Tibial nerve (tissue), 4 donors: Measurements from ENCODE around the gene IMPG2. TPM values are rescaled to one million over a fixed set of nuclear protein-coding genes. Genes with fewer than 3 reads are reported as not detected.

Experiments used
- DNase-seq, 2 donors: peaks; one replicate each; pipeline ENCODE4 v3.0.0-alpha.2; 2019; ENCODE audit warnings: low spot score in 2 of 2
- H3K27ac ChIP-seq, 4 donors: fragments of 200-600 bp; sonication (generic) in 3 of 4; one replicate each; pipeline ENCODE4 v1.5.1; 2017 to 2019; ENCODE audit warnings: mild to moderate bottlenecking in 1 of 4
- H3K27me3 ChIP-seq, 2 donors: fragments of 200-600 bp; sonication (generic) in 1 of 2; one replicate each; pipeline versions ENCODE4 v1.5.1 to v1.6.0; 2017 to 2019
- H3K36me3 ChIP-seq, 3 donors: fragments of 200-600 bp; sonication (generic); one replicate each; pipeline ENCODE4 v1.5.1; 2018 to 2019
- H3K4me1 ChIP-seq, 4 donors: fragments of 200-600 bp; sonication (generic) in 3 of 4; one replicate each; pipeline ENCODE4 v1.5.1; 2017 to 2019
- H3K4me3 ChIP-seq, 4 donors: fragments of 200-600 bp; sonication (generic) in 3 of 4; one replicate each; pipeline ENCODE4 v1.5.1; 2017 to 2019; ENCODE audit warnings: mild to moderate bottlenecking in 1 of 4, moderate library complexity in 1 of 4
- H3K9me3 ChIP-seq, 4 donors: fragments of 200-600 bp; sonication (generic) in 3 of 4; one replicate each; pipeline ENCODE4 v1.5.1; 2017 to 2019
- EP300 ChIP-seq, 2 donors: sonication (generic); formaldehyde crosslinking; IDR thresholded peaks; one replicate each; pipeline ENCODE4 v1.6.1; 2017; ENCODE audit warnings: antibody characterized with exemption in 2 of 2, mild to moderate bottlenecking in 1 of 2
- POLR2A ChIP-seq, 2 donors: fragments of 450-650 bp; IDR thresholded peaks; one replicate each; pipeline ENCODE4 v1.6.1; 2017; ENCODE audit warnings: antibody characterized with exemption in 2 of 2, mild to moderate bottlenecking in 2 of 2, moderate library complexity in 2 of 2
- WGBS, 2 donors: methylation state at CpG; one replicate each; pipeline ENCODE4 v1.1.5; 2018; 5-methylcytosine and 5-hydroxymethylcytosine counted together
- total RNA-seq, 4 donors: library from RNA; depleted of rRNA; stranded (reverse); fragments of >200 nt; gene quantifications; one replicate each; pipeline ENCODE4 v1.1.0, GENCODE V29; 2016
- TF ChIP-seq, protein P1 (sequence below), 5 experiments: fragments of 200-600 bp in 3 of 5; fragments of 450-650 bp in 2 of 5; sonication (generic) in 3 of 5; IDR thresholded peaks; one replicate each; pipeline ENCODE4 v1.5.1; 2016 to 2019; ENCODE audit warnings: antibody characterized with exemption in 5 of 5, mild to moderate bottlenecking in 3 of 5, moderate library complexity in 2 of 5

Gene IMPG2
- total RNA-seq, 4 donors from 2014 or later: under 0.01 to 0.22 (median 0.20) TPM

DNA sequence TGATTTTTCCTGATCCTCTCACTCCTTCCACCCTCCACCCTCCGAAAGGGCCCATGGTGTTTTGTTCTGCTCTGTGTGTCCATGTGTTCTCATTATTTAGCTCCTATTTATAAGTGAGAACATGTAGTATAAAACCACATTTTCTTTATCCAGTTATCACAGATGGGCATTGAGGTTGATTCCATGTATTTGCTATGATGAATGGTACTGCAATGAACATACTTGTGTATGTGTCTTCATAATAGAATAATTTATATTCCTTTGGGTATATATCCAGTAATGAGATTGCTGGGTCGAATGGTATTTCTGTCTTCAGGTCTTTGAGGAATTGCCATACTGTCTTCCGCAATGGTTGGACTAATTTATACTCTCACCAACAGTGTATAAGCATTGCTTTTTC lies 126.0 kb downstream of the IMPG2 start:
- H3K9me3 ChIP-seq: no peaks in the 10 kb centered on the region
- no peaks in the 10 kb centered on the region for H3K36me3 ChIP-seq
- H3K27me3 ChIP-seq: no peaks in the 10 kb centered on the region
- DNase-seq: no peak
- TF ChIP-seq, protein P1, sequence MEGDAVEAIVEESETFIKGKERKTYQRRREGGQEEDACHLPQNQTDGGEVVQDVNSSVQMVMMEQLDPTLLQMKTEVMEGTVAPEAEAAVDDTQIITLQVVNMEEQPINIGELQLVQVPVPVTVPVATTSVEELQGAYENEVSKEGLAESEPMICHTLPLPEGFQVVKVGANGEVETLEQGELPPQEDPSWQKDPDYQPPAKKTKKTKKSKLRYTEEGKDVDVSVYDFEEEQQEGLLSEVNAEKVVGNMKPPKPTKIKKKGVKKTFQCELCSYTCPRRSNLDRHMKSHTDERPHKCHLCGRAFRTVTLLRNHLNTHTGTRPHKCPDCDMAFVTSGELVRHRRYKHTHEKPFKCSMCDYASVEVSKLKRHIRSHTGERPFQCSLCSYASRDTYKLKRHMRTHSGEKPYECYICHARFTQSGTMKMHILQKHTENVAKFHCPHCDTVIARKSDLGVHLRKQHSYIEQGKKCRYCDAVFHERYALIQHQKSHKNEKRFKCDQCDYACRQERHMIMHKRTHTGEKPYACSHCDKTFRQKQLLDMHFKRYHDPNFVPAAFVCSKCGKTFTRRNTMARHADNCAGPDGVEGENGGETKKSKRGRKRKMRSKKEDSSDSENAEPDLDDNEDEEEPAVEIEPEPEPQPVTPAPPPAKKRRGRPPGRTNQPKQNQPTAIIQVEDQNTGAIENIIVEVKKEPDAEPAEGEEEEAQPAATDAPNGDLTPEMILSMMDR (IDR thresholded peaks at IDR 0.05): no peak
- TF ChIP-seq EP300 (IDR thresholded peaks at IDR 0.05) (no peak), POLR2A (IDR thresholded peaks at IDR 0.05) (no peak)
- H3K27ac ChIP-seq: no peak overlapping the region
- no peak overlapping the region for H3K4me3 ChIP-seq
- WGBS, 2 donors: 60 to 96% methylated on average over 3 of the region's 3 CpGs
- no peaks in the 10 kb centered on the region for H3K4me1 ChIP-seq

DNA sequence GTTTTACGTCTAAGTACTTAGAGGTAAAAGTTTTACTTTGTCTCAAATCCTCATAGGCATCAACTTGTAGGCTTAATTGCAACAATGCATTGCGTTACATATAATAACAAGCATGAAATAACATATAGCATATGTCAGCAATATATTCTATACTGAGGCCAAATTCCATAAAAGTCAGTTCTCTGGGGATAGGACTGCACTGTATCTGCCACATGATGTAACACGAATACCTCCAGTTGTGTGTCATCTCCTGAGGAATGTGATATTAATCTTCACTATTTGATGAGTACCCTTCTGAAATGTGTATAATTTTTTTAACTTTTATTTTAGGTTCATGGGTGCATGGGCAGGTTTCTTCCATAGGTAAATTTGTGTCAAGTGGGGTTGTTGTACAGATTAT lies 126.4 kb downstream of the IMPG2 start:
- H3K4me3 ChIP-seq: no peak overlapping the region
- TF ChIP-seq, protein P1 (IDR thresholded peaks at IDR 0.05): no peak
- TF ChIP-seq POLR2A (IDR thresholded peaks at IDR 0.05) (no peak), EP300 (IDR thresholded peaks at IDR 0.05) (no peak)
- no peaks in the 10 kb centered on the region for H3K9me3 ChIP-seq
- H3K27me3 ChIP-seq: no peaks in the 10 kb centered on the region
- no peaks in the 10 kb centered on the region for H3K36me3 ChIP-seq
- DNase-seq: no peak
- H3K4me1 ChIP-seq: no peaks in the 10 kb centered on the region
- no peak overlapping the region for H3K27ac ChIP-seq
- WGBS, 2 donors: 86% methylated on average over 3 of the region's 3 CpGs

DNA sequence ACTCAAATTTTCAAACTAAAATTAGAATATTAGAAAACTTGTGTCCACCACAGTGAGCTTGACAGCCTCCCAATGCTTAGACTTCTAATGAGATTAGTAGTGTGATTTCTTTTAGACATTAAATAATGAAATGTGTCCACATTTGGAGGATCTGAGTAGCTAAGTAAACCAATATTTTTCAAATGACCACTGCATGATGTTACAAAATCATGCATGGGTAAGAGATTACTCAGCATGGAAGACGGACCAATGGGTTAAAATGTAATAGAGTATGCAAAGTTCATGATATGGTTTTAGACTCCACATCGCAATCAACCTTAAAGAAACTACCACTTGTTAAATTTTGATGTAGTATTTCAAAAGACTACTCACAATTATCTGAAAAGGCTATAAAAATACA lies 130.6 kb downstream of the IMPG2 start:
- H3K27me3 ChIP-seq: no peaks in the 10 kb centered on the region
- TF ChIP-seq, protein P1 (IDR thresholded peaks at IDR 0.05): no peak
- TF ChIP-seq POLR2A (IDR thresholded peaks at IDR 0.05): no peak
- no peak for TF ChIP-seq EP300 (IDR thresholded peaks at IDR 0.05)
- no peaks in the 10 kb centered on the region for H3K36me3 ChIP-seq
- DNase-seq: no peak
- WGBS, 2 donors: 93 to 96% methylated on average over 2 of the region's 2 CpGs
- no peaks in the 10 kb centered on the region for H3K9me3 ChIP-seq
- H3K4me1 ChIP-seq: no peaks in the 10 kb centered on the region
- H3K27ac ChIP-seq: no peak overlapping the region
- H3K4me3 ChIP-seq: no peak overlapping the region

DNA sequence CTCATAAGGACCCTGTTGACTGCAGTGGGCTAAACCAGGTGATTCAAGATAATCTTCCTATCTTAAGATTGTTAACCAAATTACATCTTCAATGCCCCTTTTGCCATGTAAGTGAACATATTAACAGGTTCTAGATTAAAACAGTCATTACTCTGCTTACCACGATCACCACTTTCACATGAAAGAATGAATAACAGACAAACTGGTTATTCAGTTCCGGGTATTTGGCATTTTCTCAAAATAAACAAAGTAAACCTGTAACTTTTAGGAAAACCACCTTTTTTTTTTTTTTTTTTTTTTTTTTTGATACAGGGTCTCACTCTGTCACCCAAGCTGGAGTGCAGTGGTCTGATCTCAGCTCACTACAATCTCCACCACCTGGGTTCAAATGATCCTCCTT lies 131.2 kb downstream of the IMPG2 start:
- 85 to 93% methylated on average over 2 of the region's 2 CpGs for WGBS, 2 donors
- Histone ChIP-seq H3K4me3 (no peak overlapping the region), H3K27ac (no peak overlapping the region)

DNA sequence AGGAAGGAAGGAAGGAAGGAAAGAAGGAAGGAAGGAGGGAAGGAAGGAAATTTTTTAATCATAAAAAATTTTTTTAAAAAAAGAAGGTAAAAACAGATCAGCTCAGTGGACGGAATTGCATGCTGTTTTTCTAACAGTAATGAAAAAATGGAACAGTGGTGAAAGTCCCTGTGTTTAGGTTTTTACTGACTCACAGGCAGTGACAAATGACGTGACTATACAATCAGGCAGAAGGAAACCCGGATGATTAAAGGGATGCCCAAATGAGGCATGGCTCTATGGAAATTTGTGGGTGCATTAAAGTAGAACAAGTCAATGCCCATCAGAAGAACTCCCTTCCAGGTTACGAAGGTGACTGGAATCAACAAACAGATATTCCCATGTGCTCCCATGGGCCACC lies 135.0 kb downstream of the IMPG2 start:
- Histone ChIP-seq H3K27ac (no peak overlapping the region), H3K36me3 (no peaks in the 10 kb centered on the region), H3K4me3 (no peak overlapping the region), H3K27me3 (no peaks in the 10 kb centered on the region), H3K4me1 (no peaks in the 10 kb centered on the region), H3K9me3 (no peaks in the 10 kb centered on the region)
- WGBS, 2 donors: 88% methylated on average over 4 of the region's 4 CpGs
- TF ChIP-seq, protein P1 (IDR thresholded peaks at IDR 0.05): no peak
- DNase-seq: no peak

More for the DNA sequence above, 131.2 kb downstream of the IMPG2 start:
- no peaks in the 10 kb centered on the region for H3K9me3 ChIP-seq
- no peaks in the 10 kb centered on the region for H3K27me3 ChIP-seq
- no peak for DNase-seq
- no peaks in the 10 kb centered on the region for H3K4me1 ChIP-seq
- H3K36me3 ChIP-seq: no peaks in the 10 kb centered on the region
- TF ChIP-seq EP300 (IDR thresholded peaks at IDR 0.05) (no peak), POLR2A (IDR thresholded peaks at IDR 0.05) (no peak)
- TF ChIP-seq, protein P1 (IDR thresholded peaks at IDR 0.05): no peak
